ENCODE data around the gene TMEM52.
A peak's percentile ranks its signal among the peaks of the same experiment; 100 is the strongest.

The TMEM52 gene

GRCh38 chr1:1914101-1914970 is 4.7 kb downstream of the TMEM52 start:
- no peak for DNase-seq

- DNase-seq, result no peak
Measured at GRCh38 chr1:1911350-1912041, 7.6 kb downstream of the TMEM52 start.

- no peak for DNase-seq
Measured at GRCh38 chr1:1910651-1911331, 8.3 kb downstream of the TMEM52 start.

- no peak for DNase-seq
Measured at GRCh38 chr1:1910033-1910465, 9.0 kb downstream of the TMEM52 start.

- DNase-seq, result no peak
Measured at GRCh38 chr1:1908506-1908791, 10.6 kb downstream of the TMEM52 start.

- DNase-seq, result peak; percentile 76
Measured at GRCh38 chr1:1907098-1907736, 11.9 kb downstream of the TMEM52 start.

GRCh38 chr1:1906185-1907097 is 12.6 kb downstream of the TMEM52 start:
- peak; percentile 37 for DNase-seq

- no peak for DNase-seq
Measured at GRCh38 chr1:1903224-1903623, 15.9 kb downstream of the TMEM52 start.

- DNase-seq, result no peak
Measured at GRCh38 chr1:1901641-1902294, 17.3 kb downstream of the TMEM52 start.

GRCh38 chr1:1900883-1901640 is 18.0 kb downstream of the TMEM52 start:
- no peak for DNase-seq

- no peak for DNase-seq
Measured at GRCh38 chr1:1899967-1900327, 19.1 kb downstream of the TMEM52 start.

- DNase-seq, result no peak
Measured at GRCh38 chr1:1899266-1899966, 19.7 kb downstream of the TMEM52 start.

GRCh38 chr1:1898246-1898933 is 20.7 kb downstream of the TMEM52 start:
- DNase-seq, result no peak

- no peak for DNase-seq
Measured at GRCh38 chr1:1895456-1896336, 23.4 kb downstream of the TMEM52 start.

- peak; percentile 27 for DNase-seq
Measured at GRCh38 chr1:1895060-1895418, 24.0 kb downstream of the TMEM52 start.

GRCh38 chr1:1894354-1895059 is 24.6 kb downstream of the TMEM52 start:
- peak; percentile 27 for DNase-seq

GRCh38 chr1:1893997-1894353 is 25.1 kb downstream of the TMEM52 start:
- DNase-seq, result no peak
